Measurements from ENCODE around the gene TSC22D2. TPM values are rescaled to one million over a fixed set of nuclear protein-coding genes. Genes with fewer than 3 reads are reported as not detected.

TSC22D2 gene
- total RNA-seq, 1 experiment from 2014 or later, result 26.5 TPM

GRCh38 chr3:150446470-150446977 is 38.4 kb downstream of the TSC22D2 start:
- no peak overlapping the region for H3K9ac ChIP-seq (ENCODE audit: extremely low read depth, insufficient read length, low read length)
- no peak overlapping the region for H4K91ac ChIP-seq (ENCODE audit: insufficient read length, low read depth, low read length)
- no peak overlapping the region for H3K4ac ChIP-seq (ENCODE audit: low read depth, low read length)
- no peak overlapping the region for H2BK12ac ChIP-seq (ENCODE audit: insufficient read length, low read depth, low read length)
- H3K23ac ChIP-seq (ENCODE audit: insufficient read length, low read depth, low read length), result no peak overlapping the region
- no peaks in the 10 kb centered on the region for H3K4me1 ChIP-seq (ENCODE audit: insufficient read depth, low read length)
- no peak overlapping the region for H2BK120ac ChIP-seq (ENCODE audit: low read depth, low read length, poor library complexity, severe bottlenecking)
- no peak overlapping the region for H3K4me2 ChIP-seq (ENCODE audit: insufficient read depth, insufficient read length, low read length)
- H3K9me3 ChIP-seq (ENCODE audit: control insufficient read depth, low read depth, low read length), result no peaks in the 10 kb centered on the region
- no peaks in the 10 kb centered on the region for H3K27me3 Mint-ChIP-seq (ENCODE audit: low read depth)
- H3T11ph ChIP-seq (ENCODE audit: low read length), result no peak overlapping the region
- WGBS (ENCODE audit: extremely low coverage, insufficient read length, low lambda C conversion rate), result no CpG with 5 or more reads among the region's 2 CpGs
- no peak for DNase-seq
- peaks cover 2% of the 10 kb centered on the region; the same call in 1 of the 2 replicates for H3K79me2 ChIP-seq (ENCODE audit: insufficient read depth, low read length)
- H4K5ac ChIP-seq (ENCODE audit: insufficient read length, low read depth, low read length), result no peak overlapping the region
- no peaks in the 10 kb centered on the region for H3K23me2 ChIP-seq (ENCODE audit: insufficient read length, low read depth, low read length, poor library complexity, severe bottlenecking)
- no peak overlapping the region for H3K27ac Mint-ChIP-seq
- H3K36me3 Mint-ChIP-seq (ENCODE audit: insufficient read depth in 1 of 3, low read depth in 3 of 3), result peaks cover 2 to 7% (median 3%) of the 10 kb centered on the region in 3 experiments; a peak in 5 of 7 replicates
- no peak overlapping the region for H2BK15ac ChIP-seq (ENCODE audit: low read depth, low read length)
- no peaks in the 10 kb centered on the region for H3K9me3 Mint-ChIP-seq
- no peak overlapping the region for H2BK5ac ChIP-seq (ENCODE audit: insufficient read length, low read length)
- no peaks in the 10 kb centered on the region for H3K27me3 ChIP-seq (ENCODE audit: insufficient read depth, low read length)
- H3K4me1 Mint-ChIP-seq, result peaks cover 16% of the 10 kb centered on the region in 2 experiments
- H3K4me3 Mint-ChIP-seq, result no peak overlapping the region
- H2AK5ac ChIP-seq (ENCODE audit: insufficient read length, low read length), result no peak overlapping the region
- H4K8ac ChIP-seq (replicated peaks; ENCODE audit: insufficient read length, low read depth, low read length), result no peak overlapping the region
- no peak for TF ChIP-seq CTCF (conservative IDR thresholded peaks at IDR 0.05)
- no peak overlapping the region for H3K14ac ChIP-seq (ENCODE audit: insufficient read depth, low read length)
- no peak overlapping the region for H3K56ac ChIP-seq (ENCODE audit: insufficient read length, low read depth, low read length)
- H2BK20ac ChIP-seq (ENCODE audit: low read depth, low read length, poor library complexity, severe bottlenecking), result no peak overlapping the region
- no peak overlapping the region for H3K18ac ChIP-seq (ENCODE audit: insufficient read length, low read depth, low read length)
- no peak overlapping the region for H2AFZ ChIP-seq (ENCODE audit: low read length)
- no peak overlapping the region for H3K27ac ChIP-seq (ENCODE audit: insufficient read length, low read depth, low read length)
- H3K79me1 ChIP-seq (ENCODE audit: insufficient read depth, low read depth, low read length, poor library complexity, severe bottlenecking), result no peaks in the 10 kb centered on the region
- H4K20me1 ChIP-seq (ENCODE audit: control insufficient read depth, insufficient read depth, insufficient read length), result no peaks in the 10 kb centered on the region

All from H9 (cell line).